ENCODE results near the gene HIGD1B.
"Not testable (repeated sequence)": the region's sequence is repeated elsewhere in the genome, so short reads cannot be mapped to it uniquely, and the experiment has no call there.

HIGD1B gene

DNA sequence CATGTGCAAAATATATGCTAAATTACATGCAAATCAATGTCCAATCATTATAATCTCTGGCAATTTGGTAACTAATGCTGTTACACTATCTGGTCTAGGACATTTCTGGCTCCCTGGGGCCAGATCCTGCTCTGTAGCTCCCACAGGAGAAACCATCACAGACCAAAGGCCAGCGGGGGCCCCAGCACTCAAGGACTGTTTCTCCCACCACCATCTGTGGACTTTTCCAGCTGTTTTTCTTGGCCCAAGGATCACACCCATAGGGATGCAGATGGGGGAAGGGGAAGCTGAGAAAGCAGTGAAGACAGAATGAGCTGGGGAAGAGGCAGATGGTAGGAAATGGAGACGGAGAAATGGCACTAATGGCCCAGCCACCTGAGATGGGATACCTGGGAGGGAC lies at the start of gene HIGD1B:
TSS of gene HIGD1B (plus strand) at position 298 of the 400 bp plus-strand sequence. CDS start 270 bp downstream, outside the sequence.
- no peak for DNase-seq (ENCODE audit: low read depth)

DNA sequence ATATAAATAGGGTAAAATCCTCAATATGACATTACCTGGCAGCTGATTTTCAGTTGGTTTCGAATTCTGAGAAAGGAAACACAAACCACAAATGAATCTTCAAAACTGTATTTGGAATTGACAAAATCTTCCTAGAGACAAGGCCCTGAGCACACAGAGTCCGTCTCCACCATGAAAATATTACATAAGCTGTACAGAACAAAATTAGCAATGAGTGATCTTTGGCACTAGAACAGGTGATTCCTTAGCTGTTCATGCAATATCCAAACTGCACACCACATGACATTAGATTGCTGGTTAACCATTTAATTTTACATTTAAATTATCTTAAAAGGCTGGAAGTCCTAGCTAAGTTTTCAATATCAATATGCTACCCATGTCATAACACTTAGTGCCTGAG lies 49.3 kb upstream of the HIGD1B start:
- DNase-seq (ENCODE audit: low read depth): no peak

DNA sequence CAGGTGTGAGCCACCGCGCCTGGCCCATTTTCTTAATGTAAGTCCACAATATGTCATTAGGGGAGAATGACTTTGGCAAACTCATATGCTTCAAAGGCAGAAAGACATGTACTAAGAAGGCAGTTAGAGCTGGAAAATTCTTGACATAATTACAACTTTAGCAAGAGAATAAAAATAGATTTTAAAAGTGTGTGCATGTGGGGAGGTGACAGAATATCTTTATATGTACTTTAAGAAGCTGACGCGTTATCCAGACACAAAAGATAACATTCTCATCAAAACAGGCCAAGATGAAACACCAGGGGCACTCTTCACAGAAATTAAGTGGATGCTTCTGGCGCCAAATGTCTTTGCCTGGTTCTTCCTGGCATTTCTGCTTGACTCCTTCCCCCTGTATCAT lies 45.8 kb upstream of the HIGD1B start:
- DNase-seq (ENCODE audit: low read depth): no peak

DNA sequence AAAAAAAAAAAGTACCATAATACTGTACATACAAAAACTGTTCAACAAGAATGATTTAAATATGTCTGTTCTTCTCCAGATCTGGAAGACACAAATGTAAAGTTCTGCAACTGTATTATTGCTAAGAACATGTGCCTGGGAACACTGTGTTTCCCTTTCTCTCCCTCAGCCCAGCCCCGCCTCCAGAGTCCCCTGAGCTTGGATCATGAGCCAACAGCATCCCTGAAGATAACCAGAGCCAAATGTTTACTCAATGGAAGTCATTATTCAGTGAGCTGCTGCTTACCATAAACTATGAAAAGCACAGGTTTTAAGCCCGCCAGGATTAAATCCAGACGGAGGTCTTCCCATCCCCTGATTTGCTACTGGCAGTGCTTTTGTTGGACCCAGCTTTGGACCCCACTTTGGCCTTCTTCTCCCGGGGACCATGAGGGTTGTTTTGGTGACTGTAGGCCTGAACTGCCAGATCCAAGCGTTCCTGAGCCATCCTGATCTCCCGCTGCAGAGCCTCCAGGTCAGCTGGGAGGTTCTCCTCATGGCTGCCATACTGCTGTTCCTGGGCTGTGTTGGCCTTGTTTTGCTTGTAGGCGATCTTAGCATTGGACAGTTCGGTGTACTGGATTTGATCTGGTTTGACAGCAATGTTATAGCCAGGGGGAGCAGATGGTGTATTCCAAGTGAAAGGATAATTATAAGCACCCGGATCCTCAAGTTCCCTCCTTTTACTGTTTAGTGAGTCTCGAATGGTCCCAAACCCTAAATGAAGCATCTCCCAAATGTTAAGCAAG lies 43.2 kb upstream of the HIGD1B start:
- DNase-seq (ENCODE audit: low read depth): no peak

DNA sequence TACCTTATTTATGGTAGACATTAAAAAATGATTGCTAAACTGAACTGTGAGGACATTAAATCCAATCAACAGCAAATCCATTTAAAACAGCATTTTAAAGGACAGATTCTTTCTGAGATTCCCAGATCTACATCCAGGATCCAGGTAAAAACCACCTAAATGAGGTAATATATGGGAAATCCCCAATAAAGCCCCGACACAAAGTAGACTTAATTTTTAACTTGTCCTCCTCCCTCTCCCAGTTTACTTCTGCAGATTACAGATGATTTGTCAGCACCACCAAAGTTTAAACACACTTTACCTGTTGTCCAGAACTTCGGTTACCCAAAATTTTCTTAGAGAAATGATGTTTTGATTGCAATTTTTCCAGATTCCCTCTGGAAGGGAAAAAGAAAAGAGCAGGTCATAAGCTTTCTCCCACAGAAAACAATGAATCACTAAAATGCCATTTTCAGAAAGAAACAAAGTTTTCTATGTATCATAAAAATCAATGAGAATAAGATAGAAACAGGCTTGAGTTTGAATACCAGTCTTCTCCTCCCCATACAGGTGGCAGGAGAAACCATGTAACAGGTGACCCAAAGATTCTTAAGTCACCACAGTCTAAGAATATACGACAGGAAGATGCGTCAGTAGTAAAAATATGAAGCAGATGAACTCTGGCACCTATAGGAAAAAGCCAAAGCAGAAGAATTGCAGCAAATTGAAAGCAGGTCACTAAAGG lies 40.4 kb upstream of the HIGD1B start:
- DNase-seq (ENCODE audit: low read depth): no peak

DNA sequence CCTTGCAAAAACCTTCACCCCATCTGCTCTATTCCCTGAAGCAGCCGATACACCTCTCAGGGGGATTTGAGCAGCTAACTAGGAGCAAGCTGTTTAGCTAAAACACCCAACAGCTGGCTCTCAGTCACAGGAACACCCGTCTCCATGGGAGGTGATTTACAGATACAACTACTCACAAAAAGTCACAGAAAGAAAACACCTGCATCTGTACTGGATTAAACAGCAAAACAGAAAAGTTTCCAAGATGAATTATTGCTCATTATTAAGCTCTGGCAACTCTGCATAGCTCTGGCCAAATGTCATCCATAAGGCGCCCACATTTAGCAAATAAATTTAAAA lies 39.9 kb upstream of the HIGD1B start:
- DNase-seq (ENCODE audit: low read depth): no peak

DNA sequence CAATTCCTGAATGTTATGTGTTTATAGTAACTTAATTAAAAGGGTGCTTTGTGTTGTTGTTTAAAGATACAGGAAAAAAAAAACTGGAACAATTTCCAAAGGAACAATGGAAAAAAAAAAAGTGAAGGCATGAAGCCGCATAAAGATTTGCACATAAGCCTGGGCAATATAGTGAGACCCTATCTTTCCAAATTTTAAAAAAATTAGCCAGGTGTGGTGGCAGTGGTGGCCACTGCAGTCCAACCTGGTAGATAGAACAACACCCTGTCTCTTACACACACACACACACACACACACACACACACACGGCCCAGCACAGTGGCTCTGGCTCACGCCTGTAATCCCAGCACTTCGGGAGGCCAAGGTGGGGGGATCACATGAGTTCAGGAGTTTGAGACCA lies 39.5 kb upstream of the HIGD1B start:
- no peak for DNase-seq (ENCODE audit: low read depth)

DNA sequence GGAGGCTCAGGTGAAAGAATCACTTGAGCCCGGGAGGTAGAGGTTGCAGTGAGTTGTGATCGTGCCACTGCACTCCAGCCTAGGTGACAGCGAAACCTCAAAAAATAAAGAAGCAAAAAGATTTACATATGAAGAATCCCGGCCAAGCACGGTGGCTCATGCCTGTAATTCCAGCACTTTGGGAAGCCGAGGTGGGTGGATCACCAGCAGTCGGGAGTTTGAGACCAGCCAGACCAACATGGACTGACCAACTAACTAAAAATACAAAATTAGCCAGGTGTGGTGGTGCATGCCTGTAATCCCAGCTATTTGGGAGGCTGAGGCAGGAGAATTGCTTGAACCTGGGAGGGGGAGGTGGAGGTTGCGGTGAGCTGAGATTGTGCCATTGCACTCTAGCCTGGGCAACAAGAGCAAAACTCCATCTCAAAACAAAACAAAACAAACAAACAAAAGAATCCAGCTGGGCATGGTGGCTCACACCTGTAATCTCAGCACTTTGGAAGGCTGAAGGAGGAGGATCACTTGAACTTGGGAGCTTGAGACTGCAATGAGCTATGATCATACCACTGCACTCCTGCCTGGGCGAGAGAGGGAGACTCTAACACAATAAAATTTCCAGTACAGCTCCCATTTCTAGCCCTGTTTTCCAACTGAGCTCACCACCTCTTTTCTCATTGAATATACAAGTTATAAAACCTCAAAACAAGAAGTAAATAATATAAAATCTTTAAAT lies 38.9 kb upstream of the HIGD1B start:
- DNase-seq (ENCODE audit: low read depth): not testable (repeated sequence)

DNA sequence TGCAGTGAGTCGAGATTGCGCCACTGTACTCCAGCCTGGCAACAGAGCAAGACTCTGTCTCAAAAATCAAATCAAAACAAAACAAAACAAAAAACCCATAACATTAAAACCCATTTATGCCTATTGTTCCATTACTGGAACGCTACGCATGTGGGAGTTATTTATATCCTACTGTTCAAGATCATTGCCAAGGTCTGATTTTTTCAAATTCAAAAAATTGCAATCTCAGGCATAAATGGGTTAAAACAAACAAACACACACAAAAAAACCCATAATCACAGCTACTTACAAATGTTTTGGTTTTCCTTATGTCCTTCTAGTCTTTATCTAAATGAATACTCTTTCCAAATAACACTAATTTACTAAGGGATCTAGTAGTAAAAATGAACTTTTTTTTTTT lies 35.4 kb upstream of the HIGD1B start:
- DNase-seq (ENCODE audit: low read depth): no peak

DNA sequence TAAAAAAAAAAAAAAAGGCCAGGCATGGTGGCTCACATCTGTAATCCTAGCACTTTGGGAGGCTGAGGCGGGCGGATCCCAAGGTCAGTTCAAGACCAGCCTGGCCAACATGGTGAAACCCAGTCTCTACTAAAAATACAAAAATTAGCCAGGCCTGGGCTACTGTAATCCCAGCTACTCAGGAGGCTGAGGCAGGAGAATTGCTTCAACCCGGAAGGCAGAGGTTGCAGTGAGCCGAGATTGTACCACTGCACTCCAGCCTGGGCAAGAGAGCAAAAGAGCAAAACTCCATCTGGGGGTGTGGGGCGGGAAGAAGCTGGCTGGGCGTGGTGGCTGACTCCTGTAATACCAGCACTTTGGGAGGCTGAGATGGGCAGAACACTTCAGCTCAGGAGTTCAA lies 29.2 kb upstream of the HIGD1B start:
- not testable (repeated sequence) for DNase-seq (ENCODE audit: low read depth)

DNA sequence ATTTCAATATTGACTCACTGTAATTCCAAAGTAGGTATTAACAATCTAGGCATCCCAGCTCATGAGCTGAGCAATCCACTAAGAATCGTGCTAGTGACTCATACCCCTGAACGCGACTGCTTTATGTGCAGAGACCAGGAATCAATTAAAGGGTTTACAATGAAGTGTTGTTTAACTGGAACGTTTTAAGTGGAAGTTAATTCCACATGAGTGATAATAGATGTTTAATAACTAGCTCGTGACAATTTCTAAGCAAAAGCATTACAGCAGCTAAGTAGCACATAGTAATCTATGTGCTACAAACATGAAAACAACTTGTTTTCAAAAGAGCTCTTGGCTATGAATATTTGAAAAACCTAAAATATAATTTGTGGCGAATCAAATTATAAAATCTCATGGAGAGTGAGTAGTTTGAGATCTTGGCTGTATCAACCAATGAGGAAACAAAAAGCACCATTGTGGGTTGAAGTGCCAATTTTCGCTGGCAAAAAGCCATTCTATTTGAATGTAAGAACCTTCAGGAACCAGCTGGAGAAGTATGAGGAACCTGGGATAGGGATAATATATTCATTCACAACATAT lies 27.0 kb upstream of the HIGD1B start:
- peak; percentile 99 for DNase-seq (ENCODE audit: low read depth)

DNA sequence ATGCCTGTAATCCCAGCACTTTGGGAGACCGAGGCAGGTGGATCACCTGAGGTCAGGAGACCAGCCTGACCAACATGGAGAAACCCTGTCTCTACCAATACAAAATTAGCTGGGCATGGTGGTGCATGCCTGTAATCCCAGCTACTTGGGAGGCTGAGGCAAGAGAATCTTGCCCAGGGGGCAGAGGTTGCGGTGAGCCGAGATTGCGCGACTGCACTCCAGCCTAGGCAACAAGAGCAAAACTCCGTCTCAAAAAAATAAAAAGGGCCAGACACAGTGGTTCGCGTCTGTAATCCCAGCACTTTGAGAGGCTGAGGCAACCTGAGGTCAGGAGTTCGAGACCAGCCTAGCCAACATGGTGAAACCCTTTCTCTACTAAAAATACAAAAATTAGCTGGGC lies 22.4 kb upstream of the HIGD1B start:
- not testable (repeated sequence) for DNase-seq (ENCODE audit: low read depth)

DNA sequence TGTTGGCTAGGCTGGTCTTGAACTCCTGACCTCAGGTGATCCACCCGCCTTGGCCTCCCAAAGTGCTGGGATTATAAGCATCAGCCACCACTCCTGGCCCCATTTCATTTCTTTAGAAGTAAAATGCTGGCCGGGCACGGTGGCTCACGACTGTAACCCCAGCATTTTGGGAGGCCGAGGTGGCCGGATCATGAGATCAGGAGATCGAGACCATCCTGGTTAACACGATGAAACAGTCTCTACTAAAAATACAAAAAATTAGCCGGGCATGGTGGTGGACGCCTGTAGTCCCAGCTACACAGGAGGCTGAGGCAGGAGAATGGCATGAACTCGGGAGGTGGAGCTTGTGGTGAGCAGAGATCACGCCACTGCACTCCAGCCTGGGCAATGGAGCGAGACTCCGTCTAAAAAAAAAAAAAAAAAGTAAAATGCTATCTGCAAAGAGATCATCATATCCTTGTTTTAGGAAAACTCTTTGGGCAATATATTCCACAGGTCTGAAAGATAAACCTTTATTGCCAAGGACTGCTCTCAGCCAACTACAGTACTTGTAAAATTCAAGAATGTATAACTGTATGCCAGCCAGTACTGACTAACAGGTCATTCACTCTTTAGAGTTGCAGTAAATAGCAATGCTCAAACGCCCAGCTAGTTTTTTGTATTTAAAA lies 21.4 kb upstream of the HIGD1B start:
- peak; percentile 74 for DNase-seq (ENCODE audit: low read depth)

DNA sequence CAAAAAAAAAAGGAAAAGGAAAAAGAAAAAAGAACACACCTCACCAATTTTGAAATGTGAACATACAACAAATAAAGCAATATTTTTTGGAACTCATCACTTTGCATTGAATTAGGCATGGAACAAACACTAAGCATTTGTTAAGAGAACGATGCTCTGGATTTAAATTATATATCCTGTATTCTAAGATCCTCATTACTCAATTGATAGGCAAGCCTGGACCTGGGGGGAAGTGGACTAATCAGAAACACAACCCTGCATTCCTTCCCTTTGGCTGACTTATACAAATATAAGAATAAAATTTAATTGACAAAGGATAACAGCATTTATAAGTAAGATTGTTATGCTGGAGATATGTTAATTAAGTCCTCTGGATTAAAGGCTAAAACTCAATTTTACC lies 19.8 kb upstream of the HIGD1B start:
- peak; percentile 60 for DNase-seq (ENCODE audit: low read depth)

DNA sequence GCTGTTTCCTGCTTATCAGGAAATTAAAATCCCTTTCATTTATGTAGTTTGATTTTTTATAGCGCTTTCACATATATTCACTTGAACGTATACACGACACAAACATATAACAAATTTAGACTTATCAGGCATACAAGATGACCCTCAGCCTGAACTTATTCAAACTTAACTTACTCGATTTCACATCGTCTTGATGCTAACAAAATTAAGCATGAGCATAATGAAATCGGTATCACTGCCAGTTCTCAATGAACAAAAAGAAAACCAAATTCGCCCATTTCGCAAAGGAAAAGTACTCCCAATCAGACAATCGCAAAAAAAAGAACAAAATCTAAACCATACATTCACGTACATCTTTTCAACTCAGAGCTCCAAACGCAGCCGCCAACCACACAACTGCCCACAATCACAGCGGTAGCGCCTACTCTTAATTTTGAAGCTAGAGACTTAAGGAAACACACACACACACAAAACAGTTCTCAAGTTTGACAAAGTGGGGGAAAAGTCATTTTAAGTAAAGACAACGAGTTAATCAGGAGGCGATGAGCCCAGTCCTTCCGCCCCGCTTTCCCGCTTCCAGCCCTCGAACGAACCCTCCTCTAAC lies 18.7 kb upstream of the HIGD1B start:
- no peak for DNase-seq (ENCODE audit: low read depth)

DNA sequence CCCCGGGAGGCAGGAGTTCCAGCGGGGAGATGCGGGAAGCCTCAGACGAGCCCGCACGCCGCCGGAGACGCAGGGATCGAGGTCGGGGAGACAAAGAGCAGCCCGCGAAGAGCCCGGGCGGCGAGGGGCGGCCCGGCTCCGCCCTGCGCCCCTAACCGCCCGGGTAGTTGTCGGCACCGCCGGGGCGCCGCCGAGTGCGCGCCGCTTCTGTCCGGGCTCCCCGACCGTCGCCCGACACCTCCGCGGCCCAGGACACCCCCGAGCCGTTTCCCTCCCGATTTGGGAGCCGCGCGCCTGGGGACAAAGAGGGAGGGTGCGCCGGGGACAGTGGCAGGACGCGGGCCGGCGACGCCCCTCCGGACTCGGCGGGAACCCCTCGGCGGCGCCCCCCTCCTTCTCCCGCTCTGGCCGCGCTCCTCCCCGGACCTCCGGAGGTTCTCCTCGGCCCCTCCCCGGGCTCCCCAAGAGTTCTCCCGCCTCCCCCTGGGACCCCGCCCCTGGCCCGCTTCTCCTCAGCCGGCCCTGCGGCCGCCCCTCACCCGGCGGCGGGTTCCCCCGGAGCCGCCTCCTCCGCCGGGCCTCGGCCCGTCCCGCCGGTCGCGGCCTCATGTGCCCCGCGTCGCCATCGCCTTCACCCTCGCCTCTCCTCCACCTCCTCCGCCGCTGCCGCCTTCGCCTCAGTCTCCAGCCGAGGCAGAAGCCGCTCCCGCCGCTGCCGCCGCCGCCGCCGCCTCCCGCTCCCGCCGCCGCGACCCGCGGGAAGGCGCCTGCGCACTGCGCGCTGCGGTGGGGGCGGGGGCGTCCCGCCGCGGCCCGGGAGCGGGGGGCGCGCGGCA lies 17.9 kb upstream of the HIGD1B start, which contains the start of gene GJC1:
TSS of gene GJC1 (minus strand) at position 765 of the 836 bp plus-strand sequence. CDS start 24,470 bp downstream, outside the sequence.
- peak; percentile 84 for DNase-seq (ENCODE audit: low read depth)

DNA sequence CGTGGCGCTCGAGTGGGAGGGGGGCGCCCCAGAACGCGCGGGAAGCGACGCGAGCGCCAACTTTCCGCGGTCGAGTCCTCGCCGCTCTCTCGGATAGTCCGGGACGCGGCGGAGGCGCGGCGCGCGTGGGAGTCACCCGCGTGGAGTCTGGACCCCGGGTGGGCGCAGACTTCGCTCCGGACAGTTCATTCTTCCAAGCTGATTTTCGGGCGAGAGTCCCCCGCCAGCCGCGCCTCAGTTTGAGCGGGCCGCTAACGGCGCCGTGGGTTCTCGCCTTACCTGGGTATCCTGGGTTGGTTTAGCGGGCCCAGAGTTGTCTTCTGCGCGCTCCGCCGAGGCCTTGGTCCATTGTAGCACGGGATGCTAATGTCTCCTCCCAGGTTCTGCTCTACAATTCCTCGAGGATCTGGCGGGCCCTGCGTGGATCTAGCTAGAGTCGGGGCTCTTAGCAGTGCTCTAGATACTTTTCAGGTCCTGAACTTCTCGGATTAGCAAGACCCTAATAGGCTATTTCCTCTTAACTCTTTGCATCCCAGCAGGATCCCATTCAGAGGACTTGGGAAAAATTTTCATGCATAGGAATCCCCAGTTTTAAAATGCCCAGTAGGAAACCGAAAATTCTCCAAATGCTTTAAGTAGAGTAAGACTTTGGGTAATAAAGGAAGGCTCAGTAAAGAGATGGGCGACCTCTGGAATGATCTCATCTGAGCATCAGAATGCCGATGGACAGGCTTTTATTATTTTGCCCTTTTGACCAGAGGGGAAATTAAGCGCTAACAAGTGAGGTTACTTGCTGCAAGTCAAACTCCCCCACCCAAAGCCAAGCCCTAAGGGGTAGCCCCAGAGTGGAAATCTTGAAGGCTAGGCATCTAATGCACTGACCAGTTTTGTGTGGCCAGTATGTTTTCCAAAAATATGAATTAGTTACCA lies 17.1 kb upstream of the HIGD1B start:
- DNase-seq (ENCODE audit: low read depth): peak; percentile 63

DNA sequence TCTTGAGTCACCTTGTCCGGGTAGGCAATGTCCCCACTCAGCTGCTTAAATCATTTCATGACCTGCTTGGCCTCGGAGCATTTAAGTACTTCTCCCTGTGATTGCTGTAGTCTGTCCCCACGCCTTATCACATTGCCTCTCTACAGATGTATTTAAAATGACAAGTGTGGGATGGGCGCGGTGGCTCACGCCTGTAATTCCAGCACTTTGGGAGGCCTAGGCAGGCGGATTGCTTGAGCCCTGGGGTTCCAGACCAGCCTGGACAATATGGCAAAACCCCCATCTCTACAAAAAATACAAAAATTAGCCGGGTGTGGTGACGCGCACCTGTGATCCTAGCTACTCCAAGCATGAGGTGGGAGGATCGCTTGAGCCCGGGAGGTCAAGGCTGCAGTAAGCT lies 16.3 kb upstream of the HIGD1B start:
- no peak for DNase-seq (ENCODE audit: low read depth)

DNA sequence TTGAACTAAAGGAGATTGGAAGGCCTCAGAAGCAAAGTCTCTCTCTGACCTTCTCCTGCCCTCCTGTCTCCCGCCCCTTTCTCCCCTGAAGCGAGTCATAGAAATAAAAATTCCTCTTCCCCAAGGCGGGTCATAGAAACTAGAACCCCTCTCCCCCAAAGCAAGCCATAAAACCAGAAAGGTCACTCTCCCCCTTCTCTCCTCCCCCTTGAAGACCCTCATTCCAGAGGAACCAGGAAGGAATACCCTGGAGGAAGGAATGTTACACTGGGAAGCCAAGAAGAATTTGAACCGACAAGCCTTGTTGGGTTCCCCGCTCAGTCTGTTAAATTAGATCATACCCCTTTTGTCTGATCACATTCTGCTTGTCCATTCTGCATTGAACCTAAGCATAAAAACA lies 14.9 kb upstream of the HIGD1B start:
- no peak for DNase-seq (ENCODE audit: low read depth)
